BE2C (cell line): Measurements from ENCODE around the gene PKMYT1.
"Not testable (repeated sequence)": the region's sequence is repeated elsewhere in the genome, so short reads cannot be mapped to it uniquely, and the experiment has no call there.

Experiments
- DNase-seq: peaks from one replicate; pipeline ENCODE4 v3.0.0-alpha.2; 2020
- H3K27me3 ChIP-seq: fragments of 250-450 bp; sonication (Bioruptor Pico); 2 replicates; pipeline ENCODE4 v1.5.1; 2020; ENCODE audit warnings: mild to moderate bottlenecking
- H3K36me3 ChIP-seq: fragments of 250-450 bp; sonication (Bioruptor Pico); 2 replicates; pipeline ENCODE4 v1.5.1; 2020; ENCODE audit warnings: mild to moderate bottlenecking
- H3K4me1 ChIP-seq: fragments of 250-450 bp; sonication (Bioruptor Pico); 2 replicates; pipeline ENCODE4 v1.5.1; 2020
- H3K4me3 ChIP-seq: 2 replicates; pipeline ENCODE4 v1.5.1; 2011; ENCODE audit warnings: low read depth, low read length
- H3K9me3 ChIP-seq: fragments of 250-450 bp; sonication (Bioruptor Pico); 2 replicates; pipeline ENCODE4 v1.5.1; 2020
- TF ChIP-seq, protein P1 (sequence below): IDR thresholded peaks from 2 replicates; pipeline ENCODE4 v1.5.1; 2012; ENCODE audit warnings: mild to moderate bottlenecking, low read depth, low read length

The PKMYT1 gene

DNA sequence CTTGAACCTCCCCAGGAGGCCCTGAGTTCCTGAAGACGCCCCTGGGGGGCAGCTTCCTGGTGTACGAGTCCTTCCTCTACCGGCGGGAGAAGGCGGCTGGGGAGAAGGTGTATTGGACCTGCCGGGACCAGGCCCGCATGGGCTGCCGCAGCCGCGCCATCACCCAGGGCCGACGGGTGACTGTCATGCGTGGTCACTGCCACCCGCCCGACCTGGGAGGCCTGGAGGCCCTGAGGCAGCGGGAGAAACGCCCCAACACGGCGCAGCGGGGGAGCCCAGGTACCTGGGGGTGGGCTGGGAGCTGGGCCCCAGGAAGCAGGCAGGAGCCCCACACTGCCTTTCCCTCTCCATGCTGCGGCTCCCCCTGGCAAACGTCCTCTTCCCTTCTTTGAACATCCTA, 46.5 kb downstream of the PKMYT1 start:
- no peak overlapping the region for H3K4me3 ChIP-seq
- no peaks in the 10 kb centered on the region for H3K9me3 ChIP-seq
- peaks cover 17% of the 10 kb centered on the region for H3K36me3 ChIP-seq
- no peaks in the 10 kb centered on the region for H3K4me1 ChIP-seq
- no peak for DNase-seq
- TF ChIP-seq, protein P1, sequence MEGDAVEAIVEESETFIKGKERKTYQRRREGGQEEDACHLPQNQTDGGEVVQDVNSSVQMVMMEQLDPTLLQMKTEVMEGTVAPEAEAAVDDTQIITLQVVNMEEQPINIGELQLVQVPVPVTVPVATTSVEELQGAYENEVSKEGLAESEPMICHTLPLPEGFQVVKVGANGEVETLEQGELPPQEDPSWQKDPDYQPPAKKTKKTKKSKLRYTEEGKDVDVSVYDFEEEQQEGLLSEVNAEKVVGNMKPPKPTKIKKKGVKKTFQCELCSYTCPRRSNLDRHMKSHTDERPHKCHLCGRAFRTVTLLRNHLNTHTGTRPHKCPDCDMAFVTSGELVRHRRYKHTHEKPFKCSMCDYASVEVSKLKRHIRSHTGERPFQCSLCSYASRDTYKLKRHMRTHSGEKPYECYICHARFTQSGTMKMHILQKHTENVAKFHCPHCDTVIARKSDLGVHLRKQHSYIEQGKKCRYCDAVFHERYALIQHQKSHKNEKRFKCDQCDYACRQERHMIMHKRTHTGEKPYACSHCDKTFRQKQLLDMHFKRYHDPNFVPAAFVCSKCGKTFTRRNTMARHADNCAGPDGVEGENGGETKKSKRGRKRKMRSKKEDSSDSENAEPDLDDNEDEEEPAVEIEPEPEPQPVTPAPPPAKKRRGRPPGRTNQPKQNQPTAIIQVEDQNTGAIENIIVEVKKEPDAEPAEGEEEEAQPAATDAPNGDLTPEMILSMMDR: no peak
- H3K27me3 ChIP-seq: no peaks in the 10 kb centered on the region

DNA sequence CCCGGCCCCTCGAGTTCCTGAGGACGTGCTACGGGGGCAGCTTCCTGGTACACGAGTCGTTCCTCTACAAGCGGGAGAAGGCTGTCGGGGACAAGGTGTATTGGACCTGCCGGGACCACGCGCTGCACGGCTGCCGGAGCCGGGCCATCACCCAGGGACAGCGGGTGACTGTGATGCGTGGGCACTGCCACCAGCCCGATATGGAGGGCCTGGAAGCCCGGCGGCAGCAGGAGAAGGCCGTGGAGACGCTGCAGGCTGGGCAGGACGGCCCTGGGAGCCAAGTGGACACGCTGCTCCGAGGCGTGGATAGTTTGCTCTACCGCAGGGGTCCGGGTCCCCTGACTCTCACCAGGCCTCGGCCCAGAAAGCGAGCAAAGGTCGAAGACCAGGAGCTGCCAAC, 47.1 kb downstream of the PKMYT1 start:
- no peak for DNase-seq
- no peaks in the 10 kb centered on the region for H3K27me3 ChIP-seq
- no peak overlapping the region for H3K4me3 ChIP-seq
- no peaks in the 10 kb centered on the region for H3K9me3 ChIP-seq
- no peaks in the 10 kb centered on the region for H3K4me1 ChIP-seq
- H3K36me3 ChIP-seq: peaks cover 17% of the 10 kb centered on the region
- TF ChIP-seq, protein P1: no peak

DNA sequence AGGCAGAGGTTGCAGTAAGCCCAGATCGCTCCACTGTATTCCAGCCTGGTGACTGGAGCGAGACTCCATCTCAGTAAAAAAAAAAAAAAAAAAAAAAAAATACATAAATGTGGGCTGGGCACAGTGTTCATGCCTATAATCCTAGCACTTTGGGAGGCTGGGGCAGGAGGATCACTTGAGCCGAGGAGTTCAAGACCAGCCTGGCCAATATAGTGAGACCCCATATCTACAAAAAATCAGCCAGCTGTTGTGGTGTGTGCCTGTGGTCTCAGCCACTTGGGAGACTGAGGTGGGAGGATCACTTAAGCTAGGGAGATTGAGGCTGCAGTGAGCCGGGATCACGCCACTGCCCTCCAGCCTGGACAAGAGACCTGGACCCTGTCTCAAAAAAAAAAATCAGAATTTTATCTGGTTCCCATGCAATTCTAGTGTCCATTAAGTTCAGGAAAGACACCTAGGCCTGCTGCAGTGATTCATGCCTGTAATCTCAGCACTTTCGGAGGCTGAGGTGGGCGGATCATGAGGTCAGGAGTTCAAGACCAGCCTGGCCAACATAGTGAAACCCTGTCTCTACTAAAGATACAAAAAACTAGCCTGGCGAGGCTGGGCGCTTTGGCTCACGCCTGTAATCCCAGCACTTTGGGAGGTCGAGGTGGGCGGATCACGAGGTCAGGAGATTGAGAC, 48.9 kb downstream of the PKMYT1 start:
- H3K4me1 ChIP-seq, H3K4me3 ChIP-seq, H3K9me3 ChIP-seq, DNase-seq, H3K36me3 ChIP-seq, H3K27me3 ChIP-seq: not testable (repeated sequence)

DNA sequence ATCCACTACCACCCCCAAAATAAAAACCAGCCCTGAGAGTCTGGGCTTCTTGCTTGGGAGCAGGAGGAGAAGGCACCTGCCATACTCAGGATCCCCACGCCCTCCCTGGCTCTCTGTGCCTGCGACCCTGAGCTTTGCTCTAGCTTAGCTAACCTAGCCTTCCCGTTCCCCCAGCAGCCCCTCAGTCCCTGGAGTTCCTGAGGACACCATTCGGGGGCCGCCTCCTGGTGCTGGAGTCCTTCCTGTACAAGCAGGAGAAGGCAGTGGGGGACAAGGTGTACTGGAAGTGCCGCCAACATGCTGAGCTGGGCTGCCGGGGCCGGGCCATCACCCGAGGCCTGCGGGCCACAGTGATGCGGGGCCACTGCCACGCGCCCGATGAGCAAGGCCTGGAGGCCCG, 50.0 kb downstream of the PKMYT1 start:
- no peak for DNase-seq
- no peaks in the 10 kb centered on the region for H3K27me3 ChIP-seq
- H3K9me3 ChIP-seq: no peaks in the 10 kb centered on the region
- TF ChIP-seq, protein P1: no peak
- H3K4me1 ChIP-seq: peaks cover 3% of the 10 kb centered on the region
- H3K4me3 ChIP-seq: no peak overlapping the region
- H3K36me3 ChIP-seq: peaks cover 10% of the 10 kb centered on the region; the same call in 1 of the 2 replicates

DNA sequence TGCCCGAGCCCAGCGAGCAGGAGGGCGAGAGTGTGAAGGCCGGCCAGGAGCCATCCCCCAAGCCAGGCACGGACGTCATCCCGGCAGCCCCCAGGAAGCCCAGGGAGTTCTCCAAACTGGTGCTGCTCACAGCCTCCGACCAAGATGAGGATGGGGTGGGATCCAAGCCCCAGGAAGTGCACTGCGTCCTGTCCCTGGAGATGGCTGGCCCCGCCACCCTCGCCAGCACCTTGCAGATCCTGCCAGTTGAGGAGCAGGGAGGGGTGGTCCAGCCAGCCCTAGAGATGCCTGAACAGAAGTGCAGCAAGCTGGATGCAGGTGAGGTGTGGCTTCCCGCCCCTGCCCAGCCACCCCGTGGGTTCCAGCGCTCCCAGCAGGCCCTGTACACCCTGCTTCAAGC, 50.6 kb downstream of the PKMYT1 start:
- H3K4me3 ChIP-seq: no peak overlapping the region
- no peaks in the 10 kb centered on the region for H3K27me3 ChIP-seq
- DNase-seq: no peak
- TF ChIP-seq, protein P1: no peak
- H3K9me3 ChIP-seq: no peaks in the 10 kb centered on the region
- H3K36me3 ChIP-seq: peaks cover 10% of the 10 kb centered on the region; the same call in 1 of the 2 replicates
- peaks cover 3% of the 10 kb centered on the region for H3K4me1 ChIP-seq

DNA sequence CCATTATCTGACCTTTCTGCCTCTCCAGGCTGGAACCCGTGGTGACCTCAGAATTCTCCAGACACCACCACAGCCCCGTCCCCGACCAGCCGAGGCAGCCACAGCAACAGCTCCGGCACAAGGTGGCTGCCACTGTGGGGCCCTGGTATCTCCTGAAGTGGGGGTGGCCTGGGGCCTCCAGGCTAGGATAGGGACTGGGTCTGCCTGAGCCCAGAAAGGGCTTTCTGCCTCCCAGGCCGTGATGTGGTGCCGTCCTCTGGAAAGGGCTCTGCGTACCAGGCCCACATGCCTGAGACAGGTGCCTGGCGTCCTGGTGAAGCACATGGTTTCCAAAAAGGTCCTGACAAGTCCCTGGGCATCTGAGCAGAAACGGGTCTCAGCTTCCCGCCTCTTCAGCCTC, 51.5 kb downstream of the PKMYT1 start:
- peaks cover 3% of the 10 kb centered on the region for H3K4me1 ChIP-seq
- DNase-seq: no peak
- no peaks in the 10 kb centered on the region for H3K27me3 ChIP-seq
- H3K9me3 ChIP-seq: no peaks in the 10 kb centered on the region
- 0 out of 2 replicates have a peak, but pooled peaks cover 4% of the 10 kb centered on the region for H3K36me3 ChIP-seq
- TF ChIP-seq, protein P1: no peak
- H3K4me3 ChIP-seq: no peak overlapping the region

DNA sequence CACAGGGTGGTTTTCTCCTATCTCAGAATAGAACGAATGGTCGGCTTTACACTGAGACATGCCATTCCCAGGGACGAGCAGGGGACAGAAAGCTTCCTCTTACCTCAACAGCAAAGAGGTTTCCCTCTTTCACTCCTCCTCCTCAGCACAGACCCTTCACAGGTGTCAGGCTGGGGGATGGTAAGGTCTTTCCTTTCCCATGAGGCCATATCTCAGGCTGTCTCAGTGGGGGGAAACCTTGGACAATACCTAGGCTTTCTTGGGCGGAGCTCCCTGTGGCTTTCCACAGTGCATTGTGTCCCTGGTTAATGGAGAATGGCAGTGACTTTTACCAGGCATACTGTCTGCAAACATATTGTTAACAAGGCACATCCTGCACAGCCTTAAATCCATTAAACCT, 52.1 kb downstream of the PKMYT1 start:
- H3K4me3 ChIP-seq: not testable (repeated sequence)

More for the DNA sequence above, 52.1 kb downstream of the PKMYT1 start:
- not testable (repeated sequence) for H3K4me1 ChIP-seq, H3K36me3 ChIP-seq, H3K27me3 ChIP-seq, H3K9me3 ChIP-seq, DNase-seq
